Activated T-cell treated with anti-CD3 and anti-CD28 coated beads, Interleukin-2, amount 50 U/mL, for 72 hours (primary cell): ENCODE data around the gene LENG1. TPM values are rescaled to one million over a fixed set of nuclear protein-coding genes. Genes with fewer than 3 reads are reported as not detected.
"Not testable (repeated sequence)": the region's sequence is repeated elsewhere in the genome, so short reads cannot be mapped to it uniquely, and the experiment has no call there.

Experiments used
- ATAC-seq, 2 donors: fragments of 150-1000 bp; cut with Tn5 transposase; replicated peaks in 1 of 2; 2 replicates each; pipeline ENCODE4 v1.10.0; 2021; ENCODE audit warnings: moderate library complexity in 2 of 2, mild to moderate bottlenecking in 1 of 2
- DNase-seq, 2 donors: peaks; one replicate each; pipeline ENCODE4 v3.0.0; 2021 to 2022; ENCODE audit warnings: mixed read lengths in 1 of 2
- H3K27ac Mint-ChIP-seq: one replicate; pipeline ENCODE4 v1.8.0; 2022; ENCODE audit warnings: mild to moderate bottlenecking, moderate library complexity, mixed read lengths
- H3K27me3 Mint-ChIP-seq: one replicate; pipeline ENCODE4 v1.8.0; 2022; ENCODE audit warnings: low read depth, mixed read lengths
- H3K36me3 Mint-ChIP-seq, 2 donors: one replicate each; pipeline ENCODE4 v1.8.0; 2022; ENCODE audit warnings: mixed read lengths in 2 of 2, mild to moderate bottlenecking in 1 of 2; ENCODE audit not compliant: insufficient read depth in 2 of 2
- H3K4me1 Mint-ChIP-seq: one replicate; pipeline ENCODE4 v1.8.0; 2022; ENCODE audit warnings: low read depth, mixed read lengths
- H3K4me3 Mint-ChIP-seq, 2 donors: one replicate each; pipeline ENCODE4 v1.8.0; 2022; ENCODE audit warnings: mild to moderate bottlenecking in 2 of 2, mixed read lengths in 2 of 2, moderate library complexity in 2 of 2
- H3K9me3 Mint-ChIP-seq, 2 donors: one replicate each; pipeline ENCODE4 v1.8.0; 2022; ENCODE audit warnings: mixed read lengths in 2 of 2
- total RNA-seq, 2 donors: library from RNA; stranded (reverse); gene quantifications; one replicate each; pipeline ENCODE4 v1.2.3, GENCODE V29; 2022

LENG1 gene
- total RNA-seq, result 1 to 10 TPM; 2.9 to 3.7 TPM

DNA sequence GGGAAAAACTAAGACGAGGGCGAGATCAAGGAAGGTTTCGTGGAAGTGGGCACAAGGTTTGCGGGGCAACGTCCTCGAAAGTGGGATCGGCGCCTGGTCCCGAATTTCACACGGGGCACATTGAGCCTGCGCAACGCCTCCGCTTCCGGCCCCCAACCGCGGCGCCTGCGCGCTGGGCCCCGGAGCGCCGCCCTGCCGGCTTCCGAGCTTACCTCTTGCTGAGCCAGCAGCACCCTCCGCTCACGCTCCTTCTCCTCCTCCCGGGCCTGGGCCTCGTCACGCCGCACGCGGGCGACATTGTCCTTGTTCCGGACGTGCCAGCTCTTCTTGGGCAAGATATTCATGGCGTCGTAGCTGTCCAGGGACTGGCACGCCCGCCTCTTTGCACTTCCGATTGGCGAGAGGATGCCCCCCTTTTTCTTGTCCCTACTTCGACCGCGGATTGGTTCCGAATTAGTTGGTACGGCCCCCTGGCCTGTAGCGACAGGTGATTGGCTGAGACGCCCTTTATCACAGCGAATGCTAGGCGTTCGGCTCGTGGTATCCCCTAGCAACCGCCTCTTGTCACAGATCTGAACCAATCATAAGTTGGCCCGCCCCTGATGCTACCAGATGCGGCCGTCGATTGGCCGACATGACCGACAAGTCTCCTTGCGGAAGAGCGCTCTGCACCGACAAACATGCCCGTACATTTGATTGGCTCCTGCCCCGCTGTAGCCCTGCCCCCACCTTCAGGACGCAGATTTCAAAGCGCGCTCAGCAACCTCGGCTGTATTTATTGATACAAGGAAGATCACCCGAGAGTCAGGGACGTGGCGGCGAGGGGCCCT is at the start of gene LENG1:
TSS of gene LENG1 (minus strand) at position 370 of the 830 bp plus-strand sequence. CDS start at position 344, 26 bp downstream.
- Mint-ChIP-seq H3K9me3 (no peaks in the 10 kb centered on the region), H3K27ac (peak within 1 kb of the TSS; percentile 95), H3K4me3 (peak within 1 kb of the TSS; percentile 90 to 98), H3K36me3 (peaks cover 4 to 18% of the 10 kb centered on the region in 2 donors), H3K27me3 (peaks cover 8% of the 10 kb centered on the region), H3K4me1 (peaks cover 61% of the 10 kb centered on the region)
- DNase-seq, result peak; percentile 97 to 99
- ATAC-seq, result peak; percentile 91 to 92

- Mint-ChIP-seq H3K4me1 (peaks cover 90% of the 10 kb centered on the region), H3K9me3 (no peaks in the 10 kb centered on the region), H3K36me3 (peaks cover 15 to 49% of the 10 kb centered on the region in 2 donors), H3K4me3 (peak overlapping the region; percentile 71 to 94), H3K27me3 (no peaks in the 10 kb centered on the region), H3K27ac (peak overlapping the region; percentile 39)
- no peak for DNase-seq
- ATAC-seq, result no peak
Measured at GRCh38 chr19:54208784-54209057, 49.2 kb upstream of the LENG1 start.

GRCh38 chr19:54207983-54208783 is 48.7 kb upstream of the LENG1 start:
- H3K27ac Mint-ChIP-seq, result peak overlapping the region; percentile 39
- H3K36me3 Mint-ChIP-seq, result peaks cover 18 to 50% of the 10 kb centered on the region in 2 donors
- no peaks in the 10 kb centered on the region for H3K27me3 Mint-ChIP-seq
- DNase-seq (peak; percentile 53 to 62), ATAC-seq (peak; percentile 8 to 34)
- H3K9me3 Mint-ChIP-seq, result no peaks in the 10 kb centered on the region
- peaks cover 95% of the 10 kb centered on the region for H3K4me1 Mint-ChIP-seq
- peak overlapping the region; percentile 71 to 94 for H3K4me3 Mint-ChIP-seq

- Mint-ChIP-seq H3K4me3 (peak overlapping the region; percentile 71 to 94), H3K36me3 (peaks cover 22 to 52% of the 10 kb centered on the region in 2 donors), H3K4me1 (peaks cover 100% of the 10 kb centered on the region), H3K27me3 (no peaks in the 10 kb centered on the region), H3K9me3 (no peaks in the 10 kb centered on the region), H3K27ac (peak overlapping the region; percentile 39)
- ATAC-seq (peak; percentile 9 to 32), DNase-seq (no peak)
Measured at GRCh38 chr19:54207676-54207982, 48.1 kb upstream of the LENG1 start.

GRCh38 chr19:54207193-54207592 is 47.7 kb upstream of the LENG1 start:
- Mint-ChIP-seq H3K4me1 (peaks cover 100% of the 10 kb centered on the region), H3K27ac (peak overlapping the region; percentile 39), H3K4me3 (peak overlapping the region; percentile 71 to 94), H3K36me3 (peaks cover 25 to 56% of the 10 kb centered on the region in 2 donors)
- DNase-seq, H3K9me3 Mint-ChIP-seq, H3K27me3 Mint-ChIP-seq, ATAC-seq: not testable (repeated sequence)

DNA sequence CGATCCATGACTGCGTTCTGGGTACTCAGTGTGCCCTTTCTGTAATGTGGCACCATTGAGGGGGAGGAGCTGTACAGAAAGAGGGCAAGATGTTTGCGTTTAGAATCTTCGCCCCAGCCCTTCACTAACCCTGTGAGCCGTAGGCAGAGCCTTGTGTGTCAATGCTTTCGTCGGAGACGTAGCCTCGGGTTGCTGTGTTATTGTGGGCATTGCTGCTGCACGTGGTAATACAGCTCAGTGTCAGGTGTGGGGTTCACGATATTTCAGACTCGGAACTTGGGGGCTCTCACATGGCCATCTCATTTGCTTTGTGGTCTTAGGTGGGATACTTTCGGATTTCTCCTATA is 47.3 kb upstream of the LENG1 start:
- Mint-ChIP-seq H3K27ac (peak overlapping the region; percentile 39), H3K36me3 (peaks cover 27 to 58% of the 10 kb centered on the region in 2 donors), H3K9me3 (no peaks in the 10 kb centered on the region), H3K4me1 (peaks cover 100% of the 10 kb centered on the region), H3K27me3 (no peaks in the 10 kb centered on the region), H3K4me3 (peak overlapping the region; percentile 71 to 94)
- DNase-seq (no peak), ATAC-seq (no peak)

DNA sequence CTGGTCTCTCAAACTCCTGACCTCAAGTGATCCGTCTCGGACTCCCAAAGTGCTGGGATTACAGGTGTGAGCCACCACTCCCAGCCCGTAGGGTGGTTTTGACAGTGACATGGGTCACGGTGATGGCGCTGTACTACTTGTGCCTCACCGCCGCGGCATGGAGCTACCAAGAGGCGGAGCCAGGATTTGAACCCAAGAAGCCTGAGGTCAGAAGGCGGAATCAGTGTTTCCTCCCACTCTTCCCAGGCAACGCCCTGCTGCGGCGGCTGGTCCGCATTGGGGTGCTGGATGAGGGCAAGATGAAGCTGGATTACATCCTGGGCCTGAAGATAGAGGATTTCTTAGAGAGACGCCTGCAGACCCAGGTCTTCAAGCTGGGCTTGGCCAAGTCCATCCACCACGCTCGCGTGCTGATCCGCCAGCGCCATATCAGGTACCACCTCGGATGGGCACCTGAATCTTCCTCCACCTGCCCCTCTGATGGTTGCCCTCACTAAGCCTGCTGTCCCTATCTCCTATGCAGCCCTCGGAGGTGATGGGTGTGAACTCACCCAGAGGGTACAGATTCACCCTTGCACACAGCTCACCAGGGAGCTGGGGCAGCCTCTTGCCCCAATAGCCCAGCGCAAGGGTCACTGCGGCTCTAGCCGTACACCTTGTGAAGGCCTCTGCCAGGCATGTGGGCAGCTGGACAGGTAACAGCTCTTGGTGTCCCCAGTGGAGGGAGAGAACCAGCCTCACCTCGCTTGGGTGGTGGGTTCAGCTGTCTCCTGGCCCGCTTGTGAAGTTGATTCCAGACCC is 46.7 kb upstream of the LENG1 start:
- Mint-ChIP-seq H3K27ac (no peak overlapping the region), H3K4me1 (peaks cover 98% of the 10 kb centered on the region), H3K4me3 (peak overlapping the region; percentile 71 to 94), H3K36me3 (peaks cover 29 to 63% of the 10 kb centered on the region in 2 donors), H3K9me3 (no peaks in the 10 kb centered on the region), H3K27me3 (no peaks in the 10 kb centered on the region)
- ATAC-seq (no peak), DNase-seq (no peak)

GRCh38 chr19:54204767-54205468 is 45.4 kb upstream of the LENG1 start:
- DNase-seq (no peak), ATAC-seq (no peak)
- Mint-ChIP-seq H3K27ac (peak overlapping the region; percentile 87), H3K9me3 (no peaks in the 10 kb centered on the region), H3K27me3 (no peaks in the 10 kb centered on the region), H3K36me3 (peaks cover 28 to 63% of the 10 kb centered on the region in 2 donors), H3K4me3 (peak overlapping the region; percentile 93 to 94), H3K4me1 (peaks cover 92% of the 10 kb centered on the region)

DNA sequence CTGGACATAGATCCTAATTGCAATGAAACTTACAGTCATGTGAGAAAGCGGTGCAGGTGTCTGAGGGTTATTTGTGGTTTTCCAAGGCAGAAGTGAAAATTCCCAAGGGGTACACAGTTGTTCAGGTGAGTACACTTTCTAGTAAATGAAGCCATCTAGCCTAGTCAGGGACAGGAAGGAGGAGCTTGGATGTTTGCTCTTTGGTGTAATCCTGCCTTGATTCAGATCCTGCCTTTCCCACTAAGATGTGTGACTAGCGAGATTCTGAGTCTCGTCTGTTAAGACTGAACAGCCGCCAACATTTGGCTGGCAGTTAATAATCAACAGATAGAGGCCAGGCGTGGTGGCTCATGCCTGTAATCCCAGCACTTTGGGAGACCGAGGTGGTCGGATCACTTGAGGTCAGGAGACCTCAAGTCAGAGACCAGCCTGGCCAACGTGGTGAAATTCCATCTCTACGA is 43.7 kb upstream of the LENG1 start:
- Mint-ChIP-seq H3K27me3 (no peaks in the 10 kb centered on the region), H3K9me3 (no peaks in the 10 kb centered on the region), H3K36me3 (peaks cover 28 to 55% of the 10 kb centered on the region in 2 donors), H3K4me1 (peaks cover 85% of the 10 kb centered on the region), H3K4me3 (peak overlapping the region; percentile 93 to 94), H3K27ac (peak overlapping the region; percentile 97)
- no peak for ATAC-seq
- no peak for DNase-seq

DNA sequence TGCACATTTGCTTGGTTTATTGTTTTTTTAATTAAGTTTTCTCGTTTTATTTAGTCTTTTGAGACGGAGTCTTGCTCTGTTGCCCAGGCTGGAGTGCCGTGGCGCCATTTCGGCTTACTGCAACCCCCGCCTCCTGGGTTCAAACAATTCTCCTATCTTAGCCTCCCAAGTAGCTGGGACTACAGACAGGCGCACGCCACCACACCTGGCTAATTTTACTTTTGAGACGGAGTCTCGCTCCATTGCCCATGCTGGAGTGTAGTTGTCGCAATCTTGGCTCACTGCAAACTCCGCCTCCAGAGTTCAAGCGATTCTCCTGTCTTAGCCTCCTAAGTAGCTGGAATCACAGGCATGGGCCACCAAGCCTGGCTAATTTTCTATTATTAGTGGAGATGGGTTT is 42.5 kb upstream of the LENG1 start:
- no peak for ATAC-seq
- peaks cover 27 to 49% of the 10 kb centered on the region in 2 donors for H3K36me3 Mint-ChIP-seq

DNA sequence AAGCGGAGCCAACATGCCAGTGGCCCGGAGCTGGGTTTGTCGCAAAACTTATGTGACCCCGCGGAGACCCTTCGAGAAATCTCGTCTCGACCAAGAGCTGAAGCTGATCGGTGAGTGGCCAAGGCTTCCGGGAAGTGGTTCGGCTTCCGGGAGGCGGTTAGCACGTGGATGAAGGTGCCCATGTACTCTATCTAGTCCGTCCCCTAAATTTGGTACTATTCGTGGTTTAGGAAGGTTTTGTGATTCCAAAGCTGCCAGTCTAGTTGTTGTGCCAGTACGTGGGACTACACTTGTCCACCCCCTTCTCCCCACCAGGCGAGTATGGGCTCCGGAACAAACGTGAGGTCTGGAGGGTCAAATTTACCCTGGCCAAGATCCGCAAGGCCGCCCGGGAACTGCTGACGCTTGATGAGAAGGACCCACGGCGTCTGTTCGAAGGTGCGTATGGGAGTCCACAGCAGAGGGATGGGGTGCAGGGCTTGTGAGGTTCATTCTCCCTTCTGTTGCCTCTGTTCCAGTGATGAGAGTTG is 41.7 kb upstream of the LENG1 start:
- H3K4me3 Mint-ChIP-seq, result peak overlapping the region; percentile 93 to 94
- peak overlapping the region; percentile 97 for H3K27ac Mint-ChIP-seq
- no peaks in the 10 kb centered on the region for H3K9me3 Mint-ChIP-seq
- H3K36me3 Mint-ChIP-seq, result peaks cover 26 to 42% of the 10 kb centered on the region in 2 donors
- no peaks in the 10 kb centered on the region for H3K27me3 Mint-ChIP-seq
- H3K4me1 Mint-ChIP-seq, result peaks cover 65% of the 10 kb centered on the region
- DNase-seq (no peak), ATAC-seq (no peak)

More for the DNA sequence above, 42.5 kb upstream of the LENG1 start:
- H3K4me1 Mint-ChIP-seq, result peaks cover 73% of the 10 kb centered on the region
- no peak for DNase-seq
- H3K9me3 Mint-ChIP-seq, result no peaks in the 10 kb centered on the region
- H3K27ac Mint-ChIP-seq, result peak overlapping the region; percentile 97
- peak overlapping the region; percentile 93 to 94 for H3K4me3 Mint-ChIP-seq
- H3K27me3 Mint-ChIP-seq, result no peaks in the 10 kb centered on the region

DNA sequence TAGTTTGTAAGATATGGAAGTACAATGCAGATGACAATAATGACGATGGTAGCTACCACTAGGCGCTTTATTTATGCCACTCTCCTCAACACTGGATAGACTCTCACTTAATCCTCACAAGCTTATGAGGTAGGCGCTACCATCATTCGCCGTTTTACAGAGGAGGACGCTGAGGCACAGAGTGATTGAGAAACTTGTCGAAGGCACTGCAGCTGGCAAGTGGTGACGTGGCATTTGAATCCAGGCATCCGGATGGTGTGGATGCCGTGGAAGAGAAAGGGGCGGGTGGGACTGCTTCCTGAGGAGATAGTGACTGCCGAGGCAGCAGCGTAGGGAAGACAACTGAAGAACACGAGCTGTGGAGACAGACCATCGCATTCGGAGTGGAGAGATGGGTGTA is 39.9 kb upstream of the LENG1 start:
- no peak for ATAC-seq
- DNase-seq, result no peak
- Mint-ChIP-seq H3K9me3 (no peaks in the 10 kb centered on the region), H3K4me1 (peaks cover 47% of the 10 kb centered on the region), H3K27ac (peak overlapping the region; percentile 56), H3K4me3 (peak overlapping the region; percentile 59 to 93), H3K27me3 (no peaks in the 10 kb centered on the region), H3K36me3 (peaks cover 22 to 34% of the 10 kb centered on the region in 2 donors)
